HepG2 (cell line): ENCODE results near the gene THOC5. TPM values are rescaled to one million over a fixed set of nuclear protein-coding genes. Genes with fewer than 3 reads are reported as not detected.
A peak's percentile ranks its signal among the peaks of the same experiment; 100 is the strongest.

Experiments used
- DMAP1 ChIP-seq: IDR thresholded peaks from 2 replicates; pipeline ENCODE4 v1.6.1; 2016
- FOXA1 ChIP-seq, 2 experiments: fragments of 450-650 bp in 1 of 2; sonication (generic) in 1 of 2; formaldehyde crosslinking in 1 of 2; IDR thresholded peaks; 2 replicates each; pipeline versions ENCODE4 v1.4.0 to v1.6.1; 2016 to 2020; ENCODE audit warnings: missing genetic modification reagents in 1 of 2
- HCFC1 ChIP-seq: fragments of 150-350 bp; IDR thresholded peaks from 2 replicates; pipeline ENCODE4 v1.6.1; 2014; ENCODE audit warnings: low read depth, low read length
- LRRFIP1 ChIP-seq: sonication (generic); formaldehyde crosslinking; conservative IDR thresholded peaks from 2 replicates; pipeline ENCODE4 v1.4.0; 2020; ENCODE audit warnings: missing genetic modification reagents
- MTA3 ChIP-seq: sonication (generic); formaldehyde crosslinking; IDR thresholded peaks from 2 replicates; pipeline ENCODE4 v1.4.0; 2020; ENCODE audit warnings: missing genetic modification reagents
- NR2F6 ChIP-seq, 2 experiments: IDR thresholded peaks; 2 replicates each; pipeline ENCODE4 v1.6.1; 2016; ENCODE audit warnings: antibody characterized with exemption in 1 of 2, mild to moderate bottlenecking in 1 of 2
- POLR2G ChIP-seq: fragments of 200-400 bp; formaldehyde crosslinking; IDR thresholded peaks from 2 replicates; pipeline ENCODE4 v1.6.1; 2018; ENCODE audit warnings: mild to moderate bottlenecking, low read depth, low read length, moderate library complexity
- SAP130 ChIP-seq: IDR thresholded peaks from 2 replicates; pipeline ENCODE4 v1.6.1; 2016; ENCODE audit warnings: low read depth
- SATB2 ChIP-seq: sonication (generic); formaldehyde crosslinking; IDR thresholded peaks from 2 replicates; pipeline ENCODE4 v1.5.0; 2020; ENCODE audit warnings: missing genetic modification reagents
- SIX4 ChIP-seq: sonication (generic); formaldehyde crosslinking; IDR thresholded peaks from 2 replicates; pipeline ENCODE4 v1.4.0; 2020; ENCODE audit warnings: missing genetic modification reagents
- SP4 ChIP-seq: sonication (generic); formaldehyde crosslinking; IDR thresholded peaks from 2 replicates; pipeline ENCODE4 v1.8.1; 2023; ENCODE audit warnings: mild to moderate bottlenecking, missing genetic modification reagents
- TARDBP ChIP-seq: sonication (generic); formaldehyde crosslinking; IDR thresholded peaks from 2 replicates; pipeline ENCODE4 v1.8.0; 2022; ENCODE audit warnings: mild to moderate bottlenecking, missing genetic modification reagents
- ZNF460 ChIP-seq: sonication (generic); formaldehyde crosslinking; IDR thresholded peaks from 2 replicates; pipeline ENCODE4 v1.5.1; 2020; ENCODE audit warnings: missing genetic modification reagents, mild to moderate bottlenecking, borderline replicate concordance
- ZNF557 ChIP-seq: sonication (generic); formaldehyde crosslinking; IDR thresholded peaks from 2 replicates; pipeline ENCODE4 v1.4.0; 2020; ENCODE audit warnings: missing genetic modification reagents
- ZNF576 ChIP-seq: sonication (generic); formaldehyde crosslinking; IDR thresholded peaks from 2 replicates; pipeline ENCODE4 v1.4.0; 2020; ENCODE audit warnings: mild to moderate bottlenecking, missing genetic modification reagents
- ZNF747 ChIP-seq: sonication (generic); formaldehyde crosslinking; IDR thresholded peaks from 2 replicates; pipeline ENCODE4 v1.8.1; 2023; ENCODE audit warnings: missing genetic modification reagents, mild to moderate bottlenecking, borderline replicate concordance
- ZNF781 ChIP-seq: sonication (generic); formaldehyde crosslinking; IDR thresholded peaks from 2 replicates; pipeline ENCODE4 v1.5.1; 2020; ENCODE audit warnings: borderline replicate concordance, mild to moderate bottlenecking, missing genetic modification reagents; ENCODE audit errors: not compliant biosample characterization
- ZZZ3 ChIP-seq: sonication (generic); formaldehyde crosslinking; IDR thresholded peaks from 2 replicates; pipeline ENCODE4 v1.4.0; 2020; ENCODE audit warnings: missing genetic modification reagents, mild to moderate bottlenecking, borderline replicate concordance
- polyA plus RNA-seq, 8 experiments: library from polyadenylated mRNA; depleted of rRNA in 3 of 8; stranded (reverse) in 7 of 8; unstranded in 1 of 8; fragments of >200 nt; fragmentation: Illumina TruSeq in 4 of 8; extraction: Trizol in 4 of 8; gene quantifications; 2 replicates each; pipeline versions ENCODE4 v1.2.1 to v1.2.3, GENCODE V29; 2011 to 2016; ENCODE audit warnings: low read depth in 4 of 8, missing spikeins in 1 of 8, mixed read lengths in 1 of 8; ENCODE audit not compliant: insufficient read depth in 1 of 8
- total RNA-seq, 5 experiments: library from RNA; depleted of rRNA; stranded (reverse); fragments of >200 nt; fragmentation: Illumina TruSeq; extraction: Trizol; gene quantifications; 2 replicates each; pipeline ENCODE4 v1.2.3, GENCODE V29; 2016; ENCODE audit warnings: low read depth in 1 of 5
- TF ChIP-seq, protein P1 (sequence below): sonication (generic); formaldehyde crosslinking; IDR thresholded peaks from 2 replicates; pipeline ENCODE4 v1.4.0; 2020; ENCODE audit warnings: mild to moderate bottlenecking, missing genetic modification reagents
- TF ChIP-seq, protein P2 (sequence below): sonication (generic); formaldehyde crosslinking; IDR thresholded peaks from 2 replicates; pipeline ENCODE4 v1.5.0; 2020; ENCODE audit warnings: mild to moderate bottlenecking, missing genetic modification reagents
- TF ChIP-seq, protein P3 (sequence below): sonication (generic); formaldehyde crosslinking; IDR thresholded peaks from 2 replicates; pipeline ENCODE4 v1.4.0; 2020; ENCODE audit warnings: mild to moderate bottlenecking, missing genetic modification reagents

THOC5 gene
- total and polyA plus RNA-seq, 2 of the 13 experiments (the other 11 are each of a cell fraction or from before 2014, with no cell fraction given), result 45.8 to 46.7 TPM

DNA sequence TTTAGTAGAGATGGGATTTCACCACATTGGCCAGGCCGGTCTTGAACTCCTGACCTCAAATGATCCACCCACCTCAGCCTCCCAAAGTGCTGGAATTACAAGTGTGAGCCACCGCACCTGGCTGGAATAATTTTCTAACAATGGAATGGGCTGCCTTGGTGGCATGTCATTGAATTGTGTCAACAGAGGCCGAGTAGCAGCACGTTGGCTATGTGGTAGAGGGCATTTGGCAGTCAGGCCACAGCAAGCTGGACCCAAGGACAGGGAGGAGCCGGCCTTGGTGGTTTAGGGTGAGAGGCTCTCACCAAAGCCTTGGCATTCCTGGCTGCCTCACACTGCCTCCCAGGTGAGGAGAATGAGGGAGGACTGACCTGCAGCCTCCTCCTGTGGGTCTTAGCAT, 31.4 kb upstream of the THOC5 start (continued):
- TF ChIP-seq TARDBP (CRISPR knock-in tag) (no peak), HCFC1 (no peak), SP4 (CRISPR knock-in tag) (no peak), POLR2G (no peak), FOXA1 (IDR thresholded peaks at IDR 0.05) (no peak), FOXA1 (CRISPR knock-in tag; IDR thresholded peaks at IDR 0.05) (peak; percentile 57), LRRFIP1 (CRISPR knock-in tag) (no peak), SAP130 (CRISPR knock-in tag) (0 out of 2 replicates have a peak, but pooled peaks have one; percentile 35), ZNF747 (CRISPR knock-in tag) (no peak), SIX4 (CRISPR knock-in tag) (no peak), SATB2 (no peak), ZZZ3 (CRISPR knock-in tag) (no peak), NR2F6 (IDR thresholded peaks at IDR 0.05) (no peak), NR2F6 (CRISPR knock-in tag; IDR thresholded peaks at IDR 0.05) (no peak), ZNF460 (peak; percentile 81), DMAP1 (CRISPR knock-in tag) (no peak), ZNF781 (CRISPR knock-in tag) (no peak), MTA3 (CRISPR knock-in tag) (no peak), ZNF557 (CRISPR knock-in tag) (no peak), ZNF576 (no peak)
- TF ChIP-seq, protein P1, sequence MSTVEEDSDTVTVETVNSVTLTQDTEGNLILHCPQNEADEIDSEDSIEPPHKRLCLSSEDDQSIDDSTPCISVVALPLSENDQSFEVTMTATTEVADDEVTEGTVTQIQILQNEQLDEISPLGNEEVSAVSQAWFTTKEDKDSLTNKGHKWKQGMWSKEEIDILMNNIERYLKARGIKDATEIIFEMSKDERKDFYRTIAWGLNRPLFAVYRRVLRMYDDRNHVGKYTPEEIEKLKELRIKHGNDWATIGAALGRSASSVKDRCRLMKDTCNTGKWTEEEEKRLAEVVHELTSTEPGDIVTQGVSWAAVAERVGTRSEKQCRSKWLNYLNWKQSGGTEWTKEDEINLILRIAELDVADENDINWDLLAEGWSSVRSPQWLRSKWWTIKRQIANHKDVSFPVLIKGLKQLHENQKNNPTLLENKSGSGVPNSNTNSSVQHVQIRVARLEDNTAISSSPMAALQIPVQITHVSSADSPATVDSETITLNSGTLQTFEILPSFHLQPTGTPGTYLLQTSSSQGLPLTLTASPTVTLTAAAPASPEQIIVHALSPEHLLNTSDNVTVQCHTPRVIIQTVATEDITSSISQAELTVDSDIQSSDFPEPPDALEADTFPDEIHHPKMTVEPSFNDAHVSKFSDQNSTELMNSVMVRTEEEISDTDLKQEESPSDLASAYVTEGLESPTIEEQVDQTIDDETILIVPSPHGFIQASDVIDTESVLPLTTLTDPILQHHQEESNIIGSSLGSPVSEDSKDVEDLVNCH (CRISPR knock-in tag), result no peak
- TF ChIP-seq, protein P2, sequence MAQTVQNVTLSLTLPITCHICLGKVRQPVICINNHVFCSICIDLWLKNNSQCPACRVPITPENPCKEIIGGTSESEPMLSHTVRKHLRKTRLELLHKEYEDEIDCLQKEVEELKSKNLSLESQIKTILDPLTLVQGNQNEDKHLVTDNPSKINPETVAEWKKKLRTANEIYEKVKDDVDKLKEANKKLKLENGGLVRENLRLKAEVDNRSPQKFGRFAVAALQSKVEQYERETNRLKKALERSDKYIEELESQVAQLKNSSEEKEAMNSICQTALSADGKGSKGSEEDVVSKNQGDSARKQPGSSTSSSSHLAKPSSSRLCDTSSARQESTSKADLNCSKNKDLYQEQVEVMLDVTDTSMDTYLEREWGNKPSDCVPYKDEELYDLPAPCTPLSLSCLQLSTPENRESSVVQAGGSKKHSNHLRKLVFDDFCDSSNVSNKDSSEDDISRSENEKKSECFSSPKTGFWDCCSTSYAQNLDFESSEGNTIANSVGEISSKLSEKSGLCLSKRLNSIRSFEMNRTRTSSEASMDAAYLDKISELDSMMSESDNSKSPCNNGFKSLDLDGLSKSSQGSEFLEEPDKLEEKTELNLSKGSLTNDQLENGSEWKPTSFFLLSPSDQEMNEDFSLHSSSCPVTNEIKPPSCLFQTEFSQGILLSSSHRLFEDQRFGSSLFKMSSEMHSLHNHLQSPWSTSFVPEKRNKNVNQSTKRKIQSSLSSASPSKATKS, result no peak
- TF ChIP-seq, protein P3, sequence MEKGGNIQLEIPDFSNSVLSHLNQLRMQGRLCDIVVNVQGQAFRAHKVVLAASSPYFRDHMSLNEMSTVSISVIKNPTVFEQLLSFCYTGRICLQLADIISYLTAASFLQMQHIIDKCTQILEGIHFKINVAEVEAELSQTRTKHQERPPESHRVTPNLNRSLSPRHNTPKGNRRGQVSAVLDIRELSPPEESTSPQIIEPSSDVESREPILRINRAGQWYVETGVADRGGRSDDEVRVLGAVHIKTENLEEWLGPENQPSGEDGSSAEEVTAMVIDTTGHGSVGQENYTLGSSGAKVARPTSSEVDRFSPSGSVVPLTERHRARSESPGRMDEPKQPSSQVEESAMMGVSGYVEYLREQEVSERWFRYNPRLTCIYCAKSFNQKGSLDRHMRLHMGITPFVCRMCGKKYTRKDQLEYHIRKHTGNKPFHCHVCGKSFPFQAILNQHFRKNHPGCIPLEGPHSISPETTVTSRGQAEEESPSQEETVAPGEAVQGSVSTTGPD (CRISPR knock-in tag), result peak; percentile 88
- TF ChIP-seq, all 625 proteins: peak for 13
